Measurements from ENCODE around the gene TNIK. TPM values are rescaled to one million over a fixed set of nuclear protein-coding genes. Genes with fewer than 3 reads are reported as not detected.

Gene TNIK
- total and polyA plus RNA-seq, 10 of the 15 experiments (the other 5 are each of a cell fraction or from before 2014, with no cell fraction given): 13.9 to 74.3 (median 48.2) TPM

DNA sequence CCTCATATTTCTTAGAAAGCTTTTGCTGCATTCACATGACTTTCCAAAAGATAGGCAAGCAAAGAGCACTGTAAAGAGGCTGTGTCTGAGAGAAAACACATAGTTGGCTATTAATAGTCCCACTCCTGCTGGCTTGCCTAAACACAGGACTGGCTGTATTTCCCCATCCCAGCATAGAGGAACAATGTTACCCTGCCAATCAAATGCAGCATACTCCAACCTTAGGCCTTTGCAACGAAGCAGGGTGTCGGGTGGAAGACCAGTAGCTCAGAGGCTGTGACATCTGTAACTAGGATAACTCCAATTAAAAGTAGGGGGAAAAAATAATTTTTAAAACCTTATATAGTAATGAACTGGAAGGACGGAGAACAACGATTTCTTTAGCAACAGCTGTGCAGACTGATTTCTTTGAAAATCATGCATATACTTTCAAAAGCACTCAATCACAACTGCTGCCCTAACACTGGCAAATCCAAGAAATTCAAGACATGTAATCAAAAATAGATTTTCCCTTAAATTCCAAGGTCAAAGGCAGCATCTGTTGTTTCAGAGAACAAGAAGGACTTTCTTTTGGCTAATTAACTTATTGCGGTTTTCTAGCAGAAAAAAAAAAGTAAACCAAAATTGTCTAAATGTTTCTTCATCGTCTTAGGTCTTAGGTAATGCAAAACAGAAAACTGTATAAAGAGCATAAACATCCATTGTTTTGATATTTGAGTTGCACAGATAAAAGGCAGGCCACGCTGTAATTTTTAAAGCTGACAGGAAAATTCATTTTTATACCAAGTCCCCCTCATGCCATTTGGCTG lies 139.3 kb downstream of the TNIK start:
- H3K79me2 ChIP-seq (ENCODE audit: control insufficient read depth, insufficient read depth, low read length): peaks cover 90% of the 10 kb centered on the region
- H3K36me3 ChIP-seq (ENCODE audit: control insufficient read depth in 2 of 2, insufficient read depth in 2 of 2, low read length in 1 of 2): 0 out of 4 replicates have a peak, but pooled peaks cover 0 to 6% of the 10 kb centered on the region in 2 experiments
- no peaks in the 10 kb centered on the region; the same call in 2 of the 3 replicates for H3K9me3 ChIP-seq (replicated peaks; ENCODE audit: control insufficient read depth, insufficient read depth, low read length)
- ChIA-PET SMC1A (ENCODE audit: uncharacterized antibody, unreplicated experiment) (interaction anchor here (0.7 to 3.8 kb wide), 9 partner anchors 10 to 148 kb away, joined by 3 to 33 read pairs (median 3); no protein-coding TSS in a partner anchor), POLR2A (interaction anchor here (0.5 to 2.2 kb wide), 4 partner anchors 8 to 1205 kb away, joined by 3 to 6 read pairs (median 4); no protein-coding TSS in a partner anchor), RAD21 (ENCODE audit: unreplicated experiment) (interaction anchor here (0.6 to 1.9 kb wide), 6 partner anchors 9 to 158 kb away, joined by 3 to 6 read pairs (median 3); no protein-coding TSS in a partner anchor), CTCF (interaction anchor here (1.6 to 4.9 kb wide), 2 partner anchors 8 to 11 kb away, joined by 4 to 16 read pairs; no protein-coding TSS in a partner anchor)
- BruUV-seq (replicated peaks): no TSS peak
- H3K27me3 ChIP-seq (replicated peaks in 1 of 2; ENCODE audit: control insufficient read depth in 2 of 2, insufficient read depth in 2 of 2, low read length in 1 of 2): no peaks in the 10 kb centered on the region
- ATAC-seq (no peak), DNase-seq (ENCODE audit: low read depth, low spot score) (no peak), FAIRE-seq (no peak)
- peak overlapping the region; percentile 10; the same call in 1 of the 2 replicates for H3K27ac ChIP-seq (ENCODE audit: control insufficient read depth, insufficient read depth)
- peaks cover 11% of the 10 kb centered on the region for H3K4me1 ChIP-seq (ENCODE audit: control insufficient read depth, insufficient read depth, low read length)
- intact Hi-C loops (cut with micrococcal nuclease; ENCODE audit: unreplicated experiment) (no loop called here), in situ Hi-C loops (cut with MboI) (no loop called here)
- 96% methylated on average over 7 of the region's 7 CpGs for WGBS (ENCODE audit: insufficient coverage, insufficient replicate concordance, low lambda C conversion rate, missing lambda C conversion rate)
- TF ChIP-seq PKNOX1 (IDR thresholded peaks at IDR 0.05) (0 out of 2 replicates have a peak, but pooled peaks have one; percentile 41), WRNIP1 (IDR thresholded peaks at IDR 0.05; ENCODE audit: borderline replicate concordance, low read depth, low read length) (no peak)
- no peak overlapping the region for H3K9ac ChIP-seq (ENCODE audit: control insufficient read depth, insufficient read depth, low read length)
- H3K4me2 ChIP-seq (ENCODE audit: control insufficient read depth, insufficient read depth): no peak overlapping the region
- no peak overlapping the region for H2AFZ ChIP-seq (ENCODE audit: control insufficient read depth, low read depth, low read length)
- H4K20me1 ChIP-seq (ENCODE audit: control insufficient read depth, insufficient read depth): no peaks in the 10 kb centered on the region
- H3K4me3 ChIP-seq: no peak overlapping the region

DNA sequence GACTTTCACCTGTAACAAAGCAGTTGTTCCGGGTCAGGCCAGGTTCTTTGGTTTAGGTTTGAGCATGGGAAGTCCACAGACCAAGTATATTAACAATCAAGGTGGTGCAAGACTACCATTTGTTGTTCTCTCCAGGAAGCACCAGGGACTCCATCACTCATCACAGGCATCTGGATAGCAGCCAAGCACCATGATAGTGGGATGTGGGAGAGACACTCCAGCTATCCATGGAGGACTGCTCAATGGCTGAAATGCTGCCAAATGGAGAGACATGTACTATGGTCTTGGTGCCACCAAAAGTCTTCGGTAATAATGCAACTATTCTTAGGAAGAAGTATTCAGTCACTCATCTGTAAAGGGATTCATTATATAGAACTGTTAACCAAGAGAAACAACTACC lies 143.0 kb downstream of the TNIK start:
- POLR2A ChIA-PET: interaction anchor here (0.6 kb wide), 1 partner anchor 16 kb away, joined by 3 read pairs; no protein-coding TSS in a partner anchor
- peaks cover 9% of the 10 kb centered on the region for H3K4me1 ChIP-seq (ENCODE audit: control insufficient read depth, insufficient read depth, low read length)
- H3K4me2 ChIP-seq (ENCODE audit: control insufficient read depth, insufficient read depth): no peak overlapping the region
- H4K20me1 ChIP-seq (ENCODE audit: control insufficient read depth, insufficient read depth): no peaks in the 10 kb centered on the region
- no TSS peak for BruUV-seq (replicated peaks)
- FAIRE-seq (no peak), DNase-seq (ENCODE audit: low read depth, low spot score) (no peak), ATAC-seq (no peak)
- CTCF ChIA-PET: interaction anchor here (1.0 to 4.9 kb wide), 5 partner anchors 7 to 129 kb away, joined by 4 to 16 read pairs (median 4); no protein-coding TSS in a partner anchor
- RAD21 ChIA-PET (ENCODE audit: unreplicated experiment): interaction anchor here (2.4 kb wide), 1 partner anchor 22 kb away, joined by 7 read pairs; no protein-coding TSS in a partner anchor
- no peak overlapping the region for H3K4me3 ChIP-seq
- H3K9me3 ChIP-seq (replicated peaks; ENCODE audit: control insufficient read depth, insufficient read depth, low read length): no peaks in the 10 kb centered on the region
- H3K36me3 ChIP-seq (ENCODE audit: control insufficient read depth in 2 of 2, insufficient read depth in 2 of 2, low read length in 1 of 2): peaks cover 0 to 11% of the 10 kb centered on the region in 2 experiments; a peak in 1 of 4 replicates
- H3K27ac ChIP-seq (ENCODE audit: control insufficient read depth, insufficient read depth): no peak overlapping the region
- TF ChIP-seq SMAD5 (IDR thresholded peaks at IDR 0.05; ENCODE audit: low read depth) (no peak), ETV6 (conservative IDR thresholded peaks at IDR 0.05 in 1 of 2, IDR thresholded peaks at IDR 0.05 in 1 of 2; ENCODE audit: borderline replicate concordance in 1 of 2, low read depth in 1 of 2) (no peak), TARDBP (IDR thresholded peaks at IDR 0.05; ENCODE audit: borderline replicate concordance) (no peak), HDAC2 (IDR thresholded peaks at IDR 0.05) (no peak)
- 97% methylated on average over 2 of the region's 2 CpGs for WGBS (ENCODE audit: insufficient coverage, insufficient replicate concordance, low lambda C conversion rate, missing lambda C conversion rate)
- H3K9ac ChIP-seq (ENCODE audit: control insufficient read depth, insufficient read depth, low read length): no peak overlapping the region
- peaks cover 91% of the 10 kb centered on the region for H3K79me2 ChIP-seq (ENCODE audit: control insufficient read depth, insufficient read depth, low read length)
- no peaks in the 10 kb centered on the region for H3K27me3 ChIP-seq (replicated peaks in 1 of 2; ENCODE audit: control insufficient read depth in 2 of 2, insufficient read depth in 2 of 2, low read length in 1 of 2)
- intact Hi-C loops (cut with micrococcal nuclease; ENCODE audit: unreplicated experiment): no loop called here
- H2AFZ ChIP-seq (ENCODE audit: control insufficient read depth, low read depth, low read length): no peak overlapping the region
- SMC1A ChIA-PET (ENCODE audit: uncharacterized antibody, unreplicated experiment): interaction anchor here (1.0 to 8.9 kb wide), 6 partner anchors 7 to 144 kb away, joined by 3 to 70 read pairs (median 5); no protein-coding TSS in a partner anchor
- in situ Hi-C loops (cut with MboI): no loop called here

Data from GM12878 (cell line).